Activated CD4-positive, alpha-beta T cell treated with anti-CD3 and anti-CD28 coated beads, Interleukin-2, amount 50 U/mL, for 4 hours (primary cell): ENCODE results near the gene ZNF385B.

Experiments used
- DNase-seq, 2 experiments: peaks; one replicate each; pipeline ENCODE4 v3.0.0-alpha.2; 2020

The ZNF385B gene

GRCh38 chr2:179543361-179543901 lies 318.0 kb downstream of the ZNF385B start:
- DNase-seq, result no peak

- DNase-seq, result no peak
These were observed 319.8 kb downstream of the ZNF385B start for GRCh38 chr2:179541586-179541985.

- no peak for DNase-seq
These were observed 322.3 kb downstream of the ZNF385B start for GRCh38 chr2:179539124-179539511.

GRCh38 chr2:179538406-179539123 lies 322.8 kb downstream of the ZNF385B start:
- no peak for DNase-seq

GRCh38 chr2:179536185-179536584 lies 325.2 kb downstream of the ZNF385B start:
- DNase-seq, result no peak

GRCh38 chr2:179533875-179534274 lies 327.5 kb downstream of the ZNF385B start:
- DNase-seq, result no peak

GRCh38 chr2:179532863-179533278 lies 328.5 kb downstream of the ZNF385B start:
- no peak for DNase-seq

GRCh38 chr2:179528576-179529069 lies 332.8 kb downstream of the ZNF385B start:
- no peak for DNase-seq

- DNase-seq, result no peak
These were observed 336.1 kb downstream of the ZNF385B start for GRCh38 chr2:179525340-179525739.

GRCh38 chr2:179524809-179525339 lies 336.5 kb downstream of the ZNF385B start:
- DNase-seq, result no peak

GRCh38 chr2:179521944-179522343 lies 339.5 kb downstream of the ZNF385B start:
- no peak for DNase-seq

- DNase-seq, result no peak
These were observed 342.6 kb downstream of the ZNF385B start for GRCh38 chr2:179518830-179519229.

GRCh38 chr2:179513181-179513580 lies 348.2 kb downstream of the ZNF385B start:
- no peak for DNase-seq

GRCh38 chr2:179512281-179513035 lies 349.0 kb downstream of the ZNF385B start:
- no peak for DNase-seq

GRCh38 chr2:179511105-179511789 lies 350.2 kb downstream of the ZNF385B start:
- no peak for DNase-seq

GRCh38 chr2:179495315-179495714 lies 366.1 kb downstream of the ZNF385B start:
- DNase-seq, result no peak

GRCh38 chr2:179488563-179488962 lies 372.8 kb downstream of the ZNF385B start:
- DNase-seq, result no peak

- DNase-seq, result no peak
These were observed 374.2 kb downstream of the ZNF385B start for GRCh38 chr2:179487010-179487731.

- DNase-seq, result no peak
These were observed 378.3 kb downstream of the ZNF385B start for GRCh38 chr2:179483131-179483530.

GRCh38 chr2:179479947-179480346 lies 381.5 kb downstream of the ZNF385B start:
- DNase-seq, result no peak

- DNase-seq, result no peak
These were observed 382.6 kb downstream of the ZNF385B start for GRCh38 chr2:179478771-179479170.

GRCh38 chr2:179470992-179471391 lies 390.4 kb downstream of the ZNF385B start:
- DNase-seq, result no peak
